ENCODE measurements around the gene GSTCD.

- TF ChIP-seq ZNF561 (CRISPR knock-in tag; conservative IDR thresholded peaks at IDR 0.05), result no peak
- TF ChIP-seq CTCF (IDR thresholded peaks at IDR 0.05 in 2 of 3, conservative IDR thresholded peaks at IDR 0.05 in 1 of 3; ENCODE audit: insufficient read depth in 2 of 3, low read depth in 1 of 3, low read length in 3 of 3), result no peak
- no peak for TF ChIP-seq SPI1 (IDR thresholded peaks at IDR 0.05; ENCODE audit: borderline replicate concordance, low read depth, low read length)
- TF ChIP-seq POLR2A (conservative IDR thresholded peaks at IDR 0.05), result no peak
- TF ChIP-seq NBN (IDR thresholded peaks at IDR 0.05; ENCODE audit: low read depth), result no peak
- no peak for TF ChIP-seq PBX2 (CRISPR knock-in tag; IDR thresholded peaks at IDR 0.05; ENCODE audit: low read depth)
- no peak for TF ChIP-seq PBX2 (tag; conservative IDR thresholded peaks at IDR 0.05; ENCODE audit: low read depth)
Measured at GRCh38 chr4:105662935-105663675, 45.5 kb upstream of the GSTCD start.
